ENCODE data around the gene WDR36. TPM values are rescaled to one million over a fixed set of nuclear protein-coding genes. Genes with fewer than 3 reads are reported as not detected.

WDR36 gene
- total and polyA plus RNA-seq, 10 of the 15 experiments (the other 5 are each of a cell fraction or from before 2014, with no cell fraction given): 13.3 to 61.8 (median 47.0) TPM

DNA sequence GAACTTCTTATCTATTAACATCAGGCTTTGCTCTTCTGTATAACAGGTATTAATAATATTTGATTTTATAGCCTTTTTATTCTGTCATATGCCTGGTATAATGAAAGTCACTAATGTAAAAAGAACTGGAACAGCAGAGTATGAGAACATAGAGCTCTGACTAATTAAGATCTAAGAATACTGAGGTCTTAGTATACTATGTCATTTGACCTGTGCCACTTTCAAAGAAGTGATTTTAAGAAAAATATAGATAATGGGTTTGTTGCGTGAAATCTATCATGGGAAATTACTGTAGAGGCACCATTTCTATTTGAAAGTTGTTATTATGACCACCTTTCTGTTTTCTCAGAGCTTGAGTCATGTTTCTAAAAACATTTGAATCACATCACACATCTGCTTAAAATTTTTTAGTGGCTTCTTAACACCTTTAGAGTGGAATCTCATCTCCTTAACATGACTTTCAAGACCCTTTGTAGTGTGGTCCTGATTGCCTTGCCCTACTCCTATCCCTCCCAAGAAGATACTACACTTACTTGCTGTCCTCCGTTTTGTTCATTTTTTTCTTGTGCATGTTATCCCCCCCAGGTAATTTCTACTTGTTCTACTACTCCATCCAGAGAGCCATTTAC, 14.3 kb downstream of the WDR36 start:
- H3K27ac ChIP-seq (ENCODE audit: control insufficient read depth, insufficient read depth): no peak overlapping the region
- BruUV-seq (replicated peaks): no TSS peak
- TF ChIP-seq ZZZ3 (IDR thresholded peaks at IDR 0.05; ENCODE audit: control insufficient read depth, insufficient read length, low read depth) (no peak), ZNF384 (IDR thresholded peaks at IDR 0.05; ENCODE audit: borderline replicate concordance, low read depth, low read length) (no peak), MTA2 (IDR thresholded peaks at IDR 0.05; ENCODE audit: low read depth) (no peak)
- DNase-seq (ENCODE audit: low read depth, low spot score) (no peak), ATAC-seq (no peak), FAIRE-seq (no peak)
- CTCF ChIA-PET: interaction anchor here (2.3 kb wide), 1 partner anchor 15 kb away, joined by 5 read pairs; no protein-coding TSS in a partner anchor
- no peaks in the 10 kb centered on the region for H4K20me1 ChIP-seq (ENCODE audit: control insufficient read depth, insufficient read depth)
- in situ Hi-C loops (cut with MboI): no loop called here
- SMC1A ChIA-PET (ENCODE audit: uncharacterized antibody, unreplicated experiment): interaction anchor here (0.6 to 1.0 kb wide), 2 partner anchors 12 to 321 kb away, joined by 3 read pairs; no protein-coding TSS in a partner anchor
- 76% methylated on average over 2 of the region's 2 CpGs for WGBS (ENCODE audit: insufficient coverage, insufficient replicate concordance, low lambda C conversion rate, missing lambda C conversion rate)
- intact Hi-C loops (cut with micrococcal nuclease; ENCODE audit: unreplicated experiment): no loop called here
- no peaks in the 10 kb centered on the region for H3K4me1 ChIP-seq (ENCODE audit: control insufficient read depth, insufficient read depth, low read length)
- peaks cover 3 to 25% of the 10 kb centered on the region in 2 experiments for H3K36me3 ChIP-seq (ENCODE audit: control insufficient read depth in 2 of 2, insufficient read depth in 2 of 2, low read length in 1 of 2)
- RAD21 ChIA-PET (ENCODE audit: unreplicated experiment): interaction anchor here (1.9 kb wide), 1 partner anchor 12 kb away, joined by 5 read pairs; no protein-coding TSS in a partner anchor
- H3K27me3 ChIP-seq (replicated peaks in 1 of 2; ENCODE audit: control insufficient read depth in 2 of 2, insufficient read depth in 2 of 2, low read length in 1 of 2): no peaks in the 10 kb centered on the region
- H3K9ac ChIP-seq (ENCODE audit: control insufficient read depth, insufficient read depth, low read length): no peak overlapping the region
- H3K79me2 ChIP-seq (ENCODE audit: control insufficient read depth, insufficient read depth, low read length): no peaks in the 10 kb centered on the region
- H2AFZ ChIP-seq (ENCODE audit: control insufficient read depth, low read depth, low read length): no peak overlapping the region
- no peaks in the 10 kb centered on the region for H3K9me3 ChIP-seq (replicated peaks; ENCODE audit: control insufficient read depth, insufficient read depth, low read length)
- POLR2A ChIA-PET: no interaction called here
- H3K4me3 ChIP-seq: no peak overlapping the region
- H3K4me2 ChIP-seq (ENCODE audit: control insufficient read depth, insufficient read depth): no peak overlapping the region

DNA sequence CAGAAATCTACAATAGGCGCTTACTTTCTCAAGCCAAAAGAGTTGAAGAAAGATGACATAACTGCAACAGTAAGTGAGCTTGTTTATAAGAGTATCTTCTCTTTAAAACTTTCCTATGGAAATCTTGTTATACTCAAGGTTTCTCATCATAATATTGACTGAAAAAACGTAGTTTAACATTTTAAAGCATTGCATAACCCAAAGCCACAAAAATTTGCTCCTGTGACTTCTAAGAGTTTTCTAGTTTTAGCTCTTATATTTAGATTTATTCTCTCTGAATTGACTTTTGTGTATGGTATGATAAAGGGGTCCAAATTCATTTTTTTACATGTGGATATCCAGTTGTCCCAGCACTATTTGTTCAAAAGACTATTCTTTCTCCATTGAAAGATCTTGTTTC, 15.2 kb downstream of the WDR36 start:
- Histone ChIP-seq H3K79me2 (ENCODE audit: control insufficient read depth, insufficient read depth, low read length) (no peaks in the 10 kb centered on the region), H3K4me3 (no peak overlapping the region), H3K27me3 (replicated peaks in 1 of 2; ENCODE audit: control insufficient read depth in 2 of 2, insufficient read depth in 2 of 2, low read length in 1 of 2) (no peaks in the 10 kb centered on the region), H3K9me3 (replicated peaks; ENCODE audit: control insufficient read depth, insufficient read depth, low read length) (no peaks in the 10 kb centered on the region), H4K20me1 (ENCODE audit: control insufficient read depth, insufficient read depth) (no peaks in the 10 kb centered on the region), H3K4me1 (ENCODE audit: control insufficient read depth, insufficient read depth, low read length) (no peaks in the 10 kb centered on the region), H2AFZ (ENCODE audit: control insufficient read depth, low read depth, low read length) (no peak overlapping the region), H3K36me3 (ENCODE audit: control insufficient read depth in 2 of 2, insufficient read depth in 2 of 2, low read length in 1 of 2) (peaks cover 3 to 26% of the 10 kb centered on the region in 2 experiments), H3K27ac (ENCODE audit: control insufficient read depth, insufficient read depth) (no peak overlapping the region), H3K4me2 (ENCODE audit: control insufficient read depth, insufficient read depth) (no peak overlapping the region), H3K9ac (ENCODE audit: control insufficient read depth, insufficient read depth, low read length) (no peak overlapping the region)
- in situ Hi-C loops (cut with MboI): no loop called here
- no TSS peak for BruUV-seq (replicated peaks)
- RAD21 ChIA-PET (ENCODE audit: unreplicated experiment): interaction anchor here (1.9 kb wide), 1 partner anchor 11 kb away, joined by 5 read pairs; no protein-coding TSS in a partner anchor
- CTCF ChIA-PET: interaction anchor here (1.0 kb wide), 1 partner anchor 11 kb away, joined by 3 read pairs; no protein-coding TSS in a partner anchor
- no peak for DNase-seq (ENCODE audit: low read depth, low spot score)
- SMC1A ChIA-PET (ENCODE audit: uncharacterized antibody, unreplicated experiment): interaction anchor here (0.7 kb wide), 1 partner anchor 275 kb away, joined by 3 read pairs; no protein-coding TSS in a partner anchor
- intact Hi-C loops (cut with micrococcal nuclease; ENCODE audit: unreplicated experiment): no loop called here
- no peak for FAIRE-seq
- ATAC-seq: no peak
- POLR2A ChIA-PET: no interaction called here
- WGBS (ENCODE audit: insufficient coverage, insufficient replicate concordance, low lambda C conversion rate, missing lambda C conversion rate): 100% methylated on average over 2 of the region's 2 CpGs
- TF ChIP-seq WRNIP1 (IDR thresholded peaks at IDR 0.05; ENCODE audit: borderline replicate concordance, low read depth, low read length) (no peak), HDAC2 (IDR thresholded peaks at IDR 0.05) (no peak), TCF12 (IDR thresholded peaks at IDR 0.05; ENCODE audit: low read depth, low read length) (no peak)
- TF ChIP-seq, protein P1, sequence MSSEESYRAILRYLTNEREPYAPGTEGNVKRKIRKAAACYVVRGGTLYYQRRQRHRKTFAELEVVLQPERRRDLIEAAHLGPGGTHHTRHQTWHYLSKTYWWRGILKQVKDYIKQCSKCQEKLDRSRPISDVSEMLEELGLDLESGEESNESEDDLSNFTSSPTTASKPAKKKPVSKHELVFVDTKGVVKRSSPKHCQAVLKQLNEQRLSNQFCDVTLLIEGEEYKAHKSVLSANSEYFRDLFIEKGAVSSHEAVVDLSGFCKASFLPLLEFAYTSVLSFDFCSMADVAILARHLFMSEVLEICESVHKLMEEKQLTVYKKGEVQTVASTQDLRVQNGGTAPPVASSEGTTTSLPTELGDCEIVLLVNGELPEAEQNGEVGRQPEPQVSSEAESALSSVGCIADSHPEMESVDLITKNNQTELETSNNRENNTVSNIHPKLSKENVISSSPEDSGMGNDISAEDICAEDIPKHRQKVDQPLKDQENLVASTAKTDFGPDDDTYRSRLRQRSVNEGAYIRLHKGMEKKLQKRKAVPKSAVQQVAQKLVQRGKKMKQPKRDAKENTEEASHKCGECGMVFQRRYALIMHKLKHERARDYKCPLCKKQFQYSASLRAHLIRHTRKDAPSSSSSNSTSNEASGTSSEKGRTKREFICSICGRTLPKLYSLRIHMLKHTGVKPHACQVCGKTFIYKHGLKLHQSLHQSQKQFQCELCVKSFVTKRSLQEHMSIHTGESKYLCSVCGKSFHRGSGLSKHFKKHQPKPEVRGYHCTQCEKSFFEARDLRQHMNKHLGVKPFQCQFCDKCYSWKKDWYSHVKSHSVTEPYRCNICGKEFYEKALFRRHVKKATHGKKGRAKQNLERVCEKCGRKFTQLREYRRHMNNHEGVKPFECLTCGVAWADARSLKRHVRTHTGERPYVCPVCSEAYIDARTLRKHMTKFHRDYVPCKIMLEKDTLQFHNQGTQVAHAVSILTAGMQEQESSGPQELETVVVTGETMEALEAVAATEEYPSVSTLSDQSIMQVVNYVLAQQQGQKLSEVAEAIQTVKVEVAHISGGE (CRISPR knock-in tag; IDR thresholded peaks at IDR 0.05): no peak
- TF ChIP-seq, protein P2, sequence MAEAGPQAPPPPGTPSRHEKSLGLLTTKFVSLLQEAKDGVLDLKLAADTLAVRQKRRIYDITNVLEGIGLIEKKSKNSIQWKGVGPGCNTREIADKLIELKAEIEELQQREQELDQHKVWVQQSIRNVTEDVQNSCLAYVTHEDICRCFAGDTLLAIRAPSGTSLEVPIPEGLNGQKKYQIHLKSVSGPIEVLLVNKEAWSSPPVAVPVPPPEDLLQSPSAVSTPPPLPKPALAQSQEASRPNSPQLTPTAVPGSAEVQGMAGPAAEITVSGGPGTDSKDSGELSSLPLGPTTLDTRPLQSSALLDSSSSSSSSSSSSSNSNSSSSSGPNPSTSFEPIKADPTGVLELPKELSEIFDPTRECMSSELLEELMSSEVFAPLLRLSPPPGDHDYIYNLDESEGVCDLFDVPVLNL (IDR thresholded peaks at IDR 0.05; ENCODE audit: low read depth, low read length): no peak

Measured in GM12878 (cell line).